Hypothalamus (tissue), 51 donors: ENCODE results near the gene TMIGD3.
"Not testable (repeated sequence)": the region's sequence is repeated elsewhere in the genome, so short reads cannot be mapped to it uniquely, and the experiment has no call there.

Experiments
- DNase-seq, 51 donors: peaks; one replicate each; lab custom pipeline; 2025; lab: John Stamatoyannopoulos, UW

Gene TMIGD3

GRCh38 chr1:111503585-111504060 lies at the start of gene TMIGD3, which contains the start of gene ADORA3:
Gene TMIGD3, minus strand, starts transcription at chr1:111503633. Its CDS starts 279 bp downstream, at chr1:111503354.
Gene ADORA3, minus strand, starts transcription at chr1:111503633. Its CDS starts 279 bp downstream, at chr1:111503354.
- peak in 2 of 51 donors; percentile 25 to 33 for DNase-seq

GRCh38 chr1:111553196-111553595 lies 49.8 kb upstream of the TMIGD3 start:
- DNase-seq: no peak

GRCh38 chr1:111552587-111552986 lies 49.2 kb upstream of the TMIGD3 start:
- DNase-seq: no peak

- no peak for DNase-seq
Measured at GRCh38 chr1:111551623-111552411, 48.4 kb upstream of the TMIGD3 start.

DNA sequence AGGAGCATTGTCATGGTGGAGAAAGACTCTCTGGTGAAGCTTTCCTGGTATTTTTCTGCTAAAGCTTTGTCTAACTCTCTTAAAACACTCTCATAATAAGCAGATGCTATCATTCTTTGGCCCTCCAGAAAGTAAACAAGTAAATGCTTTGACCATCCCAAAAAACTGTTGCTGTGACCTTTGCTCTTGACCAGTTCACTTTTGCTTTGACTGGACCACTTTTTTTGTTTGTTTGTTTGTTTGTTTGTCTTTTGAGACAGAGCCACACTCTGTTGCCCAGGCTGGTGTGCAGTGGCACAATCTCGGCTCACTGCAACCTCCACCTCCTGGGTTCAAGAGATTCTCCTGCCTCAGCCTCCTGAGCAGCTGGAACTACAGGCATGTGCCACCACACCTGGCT lies 44.4 kb upstream of the TMIGD3 start:
- not testable (repeated sequence) for DNase-seq

- DNase-seq: no peak
Measured at GRCh38 chr1:111542187-111542586, 38.8 kb upstream of the TMIGD3 start.

- DNase-seq: no peak
Measured at GRCh38 chr1:111541721-111542120, 38.3 kb upstream of the TMIGD3 start.

- no peak for DNase-seq
Measured at GRCh38 chr1:111540928-111541327, 37.5 kb upstream of the TMIGD3 start.

- no peak for DNase-seq
Measured at GRCh38 chr1:111538343-111539025, 35.1 kb upstream of the TMIGD3 start.

DNA sequence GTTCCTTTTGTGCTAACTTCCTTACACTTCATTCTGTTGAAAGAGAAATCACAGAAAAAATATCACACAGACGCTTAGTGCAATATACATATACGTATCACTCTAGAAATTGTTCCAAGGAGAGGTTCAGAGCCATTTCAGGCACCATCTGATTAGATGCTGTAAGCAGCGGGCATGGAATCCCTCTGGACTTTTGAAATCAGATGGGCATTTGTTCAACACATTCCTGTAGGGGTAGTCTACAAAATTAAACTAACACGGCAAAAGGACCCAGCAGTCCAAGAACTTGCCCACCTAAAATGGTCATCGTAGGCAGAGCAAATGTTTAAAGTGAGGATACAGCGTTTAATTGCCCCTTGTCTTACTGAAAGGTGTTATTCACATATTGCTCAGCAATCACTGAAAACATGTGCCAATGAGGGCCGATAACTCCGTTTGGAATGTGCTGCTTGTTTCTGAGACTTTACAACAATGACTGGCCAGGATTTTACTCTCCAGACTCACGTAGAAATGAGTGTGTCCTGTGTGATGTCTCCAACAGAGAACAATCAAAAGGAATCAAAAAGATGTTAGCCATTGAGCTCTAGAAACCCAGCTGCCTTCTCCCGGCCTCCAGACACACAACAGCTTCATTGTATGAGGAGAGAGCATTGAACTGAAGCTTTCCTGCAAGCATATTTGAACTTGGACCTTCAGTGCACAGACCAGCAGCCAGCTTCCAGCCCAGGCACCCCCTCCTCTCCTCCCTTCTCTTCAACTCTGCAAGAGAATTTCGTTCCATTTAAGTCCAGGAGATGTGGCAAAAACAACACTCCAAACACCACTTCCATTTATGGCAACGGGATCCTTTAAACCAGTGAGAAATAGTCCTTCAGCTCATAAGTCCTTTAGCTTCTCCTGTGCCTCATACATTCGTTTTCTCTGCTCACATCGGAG lies 32.1 kb upstream of the TMIGD3 start:
- peak in 18 of 51 donors; percentile 5 to 71 (median 34) for DNase-seq

- DNase-seq: no peak
Measured at GRCh38 chr1:111520053-111520452, 16.6 kb upstream of the TMIGD3 start.

- no peak for DNase-seq
Measured at GRCh38 chr1:111517469-111518225, 14.2 kb upstream of the TMIGD3 start.

DNA sequence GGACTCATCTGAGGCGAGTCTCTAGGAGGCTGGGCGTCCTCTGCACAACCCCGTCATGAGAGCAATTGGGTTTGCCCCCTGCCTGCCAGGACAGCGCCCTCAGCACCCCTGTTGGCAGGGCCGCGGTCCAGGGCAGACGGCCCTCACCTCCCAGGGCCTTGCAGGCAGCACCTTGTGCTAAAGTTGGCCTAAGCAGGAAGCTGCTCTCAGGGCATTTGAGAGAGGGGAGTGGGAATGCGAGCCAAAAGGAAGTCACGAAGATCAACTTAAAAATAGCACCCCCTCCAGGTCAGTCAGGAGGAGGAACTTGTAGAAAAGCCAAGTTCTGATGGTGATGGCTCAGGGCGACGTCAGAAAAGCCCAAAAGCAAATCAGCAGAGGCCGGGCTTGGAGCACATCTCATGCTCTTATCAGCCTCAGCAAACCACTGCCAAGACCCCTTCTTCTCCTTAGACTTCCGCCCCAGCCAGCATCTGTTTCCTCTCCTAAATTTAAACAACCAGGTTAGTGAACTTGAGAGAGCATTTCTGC lies 12.6 kb upstream of the TMIGD3 start:
- peak in 19 of 51 donors; percentile 22 to 56 (median 39) for DNase-seq

- DNase-seq: peak in 22 of 51 donors; percentile 24 to 62 (median 46)
Measured at GRCh38 chr1:111515291-111516004, 12.0 kb upstream of the TMIGD3 start.

GRCh38 chr1:111513410-111514020 lies 10.1 kb upstream of the TMIGD3 start:
- DNase-seq: peak in 27 of 51 donors; percentile 18 to 85 (median 63)

- DNase-seq: no peak
Measured at GRCh38 chr1:111512931-111513330, 9.5 kb upstream of the TMIGD3 start.

GRCh38 chr1:111512132-111512889 lies 8.9 kb upstream of the TMIGD3 start:
- DNase-seq: no peak

- no peak for DNase-seq
Measured at GRCh38 chr1:111511370-111511769, 7.9 kb upstream of the TMIGD3 start.
